HCT116 (cell line): Measurements from ENCODE around the gene DCAF8L1. TPM values are rescaled to one million over a fixed set of nuclear protein-coding genes. Genes with fewer than 3 reads are reported as not detected.
"Not testable (repeated sequence)": the region's sequence is repeated elsewhere in the genome, so short reads cannot be mapped to it uniquely, and the experiment has no call there.

Experiments
- ATAC-seq: fragments of 200-7000 bp; cut with Tn5 transposase; 2 replicates; pipeline ENCODE4 v1.9.1; 2020; ENCODE audit warnings: mild to moderate bottlenecking, moderate library complexity
- BruUV-seq: library from RNA; stranded (reverse); fragments of 400-500 nt; replicated peaks from 2 replicates; lab custom pipeline; 2021; lab: Mats Ljungman, UMichigan
- CTCF ChIA-PET: fragments of 300-600 bp; sonication (Branson Sonifier 250); formaldehyde crosslinking; loops from one replicate; lab custom pipeline; 2021; ENCODE audit warnings: antibody characterized with exemption; lab: Charles Lee
- POLR2A ChIA-PET: fragments of 300-600, 350-600 bp; sonication (Branson Sonifier 250); formaldehyde crosslinking; loops from one replicate; lab custom pipeline; 2021; ENCODE audit warnings: antibody characterized with exemption; lab: Charles Lee
- RAD21 ChIA-PET, 2 experiments: fragments of 300-600 bp; sonication (Branson Sonifier 250); formaldehyde crosslinking; loops; one replicate each; lab custom pipeline; 2023; ENCODE audit warnings: low total read pairs in 2 of 2; ENCODE audit not compliant: uncharacterized antibody in 2 of 2, unreplicated experiment in 2 of 2, low non-redundant PET in 1 of 2; lab: Charles Lee
- DNase-seq: peaks from one replicate; pipeline ENCODE4 v3.0.0-alpha.2; 2010; ENCODE audit warnings: low read depth, low spot score
- H2AFZ ChIP-seq: fragments of 200-600 bp; shearing (Covaris generic), sonication (generic); 2 replicates; pipeline ENCODE4 v1.6.1; 2017; ENCODE audit warnings: low read depth, mixed run types, mixed read lengths, antibody characterized with exemption, low read length; ENCODE audit not compliant: poor library complexity, severe bottlenecking
- H3K27ac ChIP-seq: 2 replicates; pipeline ENCODE4 v1.5.1; 2012; ENCODE audit warnings: low read depth, low read length
- H3K27me3 ChIP-seq: fragments of 200-600 bp; sonication (generic); 2 replicates; pipeline ENCODE4 v1.6.1; 2016; ENCODE audit warnings: mixed run types, low read length, mixed read lengths; ENCODE audit not compliant: insufficient read depth
- H3K36me3 ChIP-seq, 2 experiments: fragments of 200-500 bp in 1 of 2; fragments of 200-600 bp in 1 of 2; sonication (Bioruptor generic) in 1 of 2; sonication (generic) in 1 of 2; 2 replicates each; pipeline versions ENCODE4 v1.5.1 to v1.6.1; 2014 to 2016; ENCODE audit warnings: low read length in 2 of 2, inconsistent platforms in 1 of 2, mixed read lengths in 1 of 2, mixed run types in 1 of 2; ENCODE audit not compliant: insufficient read depth in 2 of 2, control insufficient read depth in 1 of 2
- H3K4me1 ChIP-seq, 2 experiments: fragments of 200-600 bp in 1 of 2; sonication (generic) in 1 of 2; 2 replicates each; pipeline versions ENCODE4 v1.5.1 to v1.6.1; 2012 to 2017; ENCODE audit warnings: low read length in 2 of 2, inconsistent platforms in 1 of 2, mild to moderate bottlenecking in 1 of 2, mixed read lengths in 1 of 2, mixed run types in 1 of 2, moderate library complexity in 1 of 2; ENCODE audit not compliant: insufficient read depth in 2 of 2, control insufficient read depth in 1 of 2
- H3K4me2 ChIP-seq: fragments of 200-600 bp; sonication (generic); 2 replicates; pipeline ENCODE4 v1.6.1; 2017; ENCODE audit warnings: mixed run types, low read length, mixed read lengths
- H3K4me3 ChIP-seq, 2 experiments: fragments of 200-600 bp in 1 of 2; sonication (generic) in 1 of 2; replicated peaks in 1 of 2; 2 replicates each; pipeline ENCODE4 v1.5.1; 2011 to 2016; ENCODE audit warnings: low read length in 2 of 2, control low read depth in 1 of 2, low read depth in 1 of 2, mild to moderate bottlenecking in 1 of 2, mixed read lengths in 1 of 2, mixed run types in 1 of 2
- H3K79me2 ChIP-seq: fragments of 200-600 bp; sonication (generic); 2 replicates; pipeline ENCODE4 v1.6.1; 2017; ENCODE audit warnings: mild to moderate bottlenecking, mixed run types, low read length, moderate library complexity, mixed read lengths; ENCODE audit not compliant: insufficient read depth
- H3K9ac ChIP-seq: fragments of 200-600 bp; sonication (generic); 2 replicates; pipeline ENCODE4 v1.6.1; 2016; ENCODE audit warnings: low read length, mixed read lengths
- H3K9me2 ChIP-seq: fragments of 200-600 bp; sonication (generic), shearing (Covaris generic); 2 replicates; pipeline ENCODE4 v1.6.1; 2017; ENCODE audit warnings: mixed run types, mild to moderate bottlenecking, moderate library complexity; ENCODE audit not compliant: insufficient read depth
- H3K9me3 ChIP-seq, 2 experiments: fragments of 200-500 bp in 1 of 2; fragments of 200-600 bp in 1 of 2; sonication (Bioruptor generic) in 1 of 2; sonication (generic) in 1 of 2; 2 replicates each; pipeline ENCODE4 v1.6.1; 2014 to 2017; ENCODE audit warnings: low read length in 2 of 2, mixed read lengths in 2 of 2, inconsistent platforms in 1 of 2, low read depth in 1 of 2, mild to moderate bottlenecking in 1 of 2, mixed run types in 1 of 2, moderate library complexity in 1 of 2; ENCODE audit not compliant: control insufficient read depth in 1 of 2, insufficient read depth in 1 of 2
- H4K20me1 ChIP-seq: fragments of 200-600 bp; sonication (generic), shearing (Covaris generic); 2 replicates; pipeline ENCODE4 v1.6.1; 2017; ENCODE audit warnings: mixed run types, mild to moderate bottlenecking, moderate library complexity; ENCODE audit not compliant: insufficient read depth
- POLR2A ChIP-seq: IDR thresholded peaks from 2 replicates; pipeline ENCODE4 v1.7.0; 2011; ENCODE audit warnings: borderline replicate concordance; ENCODE audit not compliant: insufficient read depth, insufficient read length; ENCODE audit errors: extremely low read depth
- SIN3A ChIP-seq: IDR thresholded peaks from 2 replicates; pipeline ENCODE4 v1.6.1; 2012; ENCODE audit warnings: low read depth
- TCF7L2 ChIP-seq: IDR thresholded peaks from 2 replicates; pipeline ENCODE4 v1.7.0; 2011; ENCODE audit warnings: borderline replicate concordance, inconsistent platforms; ENCODE audit not compliant: insufficient read depth, insufficient read length; ENCODE audit errors: extremely low read depth
- ZNF274 ChIP-seq: fragments of 200-500 bp; sonication (Bioruptor generic); IDR thresholded peaks from 2 replicates; pipeline ENCODE4 v1.6.1; 2014; ENCODE audit warnings: mild to moderate bottlenecking, low read depth, low read length, inconsistent platforms
- intact Hi-C: fragments of 100-400 bp; cut with micrococcal nuclease; formaldehyde crosslinking; loops from 2 replicates; pipeline ENCODE4 v1.10.0; 2022
- total RNA-seq: library from RNA; stranded (reverse); gene quantifications from one replicate; pipeline ENCODE4 v1.2.1, GENCODE V29; 2021; ENCODE audit not compliant: unreplicated experiment
- TF ChIP-seq, protein P1 (sequence below): IDR thresholded peaks from 2 replicates; pipeline ENCODE4 v1.6.1; 2011; ENCODE audit warnings: mild to moderate bottlenecking, low read length, moderate library complexity; ENCODE audit not compliant: insufficient replicate concordance; ENCODE audit errors: extremely low read depth
- TF ChIP-seq, protein P2 (sequence below), 3 experiments: fragments of 200-600 bp in 1 of 3; sonication (generic) in 1 of 3; IDR thresholded peaks in 2 of 3; conservative IDR thresholded peaks in 1 of 3; 2 replicates each; pipeline ENCODE4 v1.5.1; 2012 to 2017; ENCODE audit warnings: low read depth in 2 of 3, low read length in 2 of 3, antibody characterized with exemption in 1 of 3, borderline replicate concordance in 1 of 3, control low read depth in 1 of 3, mild to moderate bottlenecking in 1 of 3, mixed read lengths in 1 of 3, mixed run types in 1 of 3, moderate library complexity in 1 of 3; ENCODE audit not compliant: insufficient read depth in 1 of 3
- TF ChIP-seq, protein P3 (sequence below): IDR thresholded peaks from 2 replicates; pipeline ENCODE4 v1.6.1; 2012; ENCODE audit warnings: low read depth

The DCAF8L1 gene
- total RNA-seq, 1 experiment from 2014 or later, result not detected

DNA sequence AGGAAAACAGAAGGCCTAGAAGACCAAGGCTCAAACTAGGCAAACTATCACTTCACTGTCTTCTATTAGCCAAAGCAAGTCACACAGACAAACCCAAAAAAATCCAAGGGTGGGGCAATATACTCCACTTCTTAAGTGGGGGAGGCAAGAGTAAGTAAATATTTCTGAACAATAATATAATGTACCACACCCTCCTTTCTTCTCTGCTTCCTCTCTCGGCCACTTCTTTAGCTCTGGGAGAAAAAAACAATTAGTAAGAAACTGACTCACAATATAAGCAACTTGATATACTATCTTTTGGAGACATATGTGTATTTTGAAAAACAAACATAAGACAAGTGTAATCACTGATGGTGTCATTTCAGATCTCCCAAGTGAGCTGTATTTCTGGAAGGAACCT, 14.8 kb downstream of the DCAF8L1 start:
- RAD21 ChIA-PET, result no interaction called here
- Histone ChIP-seq H3K4me3 (no peak overlapping the region), H3K79me2 (no peaks in the 10 kb centered on the region), H3K36me3 (no peaks in the 10 kb centered on the region), H3K4me1 (no peaks in the 10 kb centered on the region; a peak in 1 of 4 replicates), H4K20me1 (no peaks in the 10 kb centered on the region), H3K27me3 (no peaks in the 10 kb centered on the region), H2AFZ (no peak overlapping the region), H3K9me2 (no peaks in the 10 kb centered on the region), H3K4me2 (no peak overlapping the region), H3K9ac (no peak overlapping the region), H3K9me3 (no peaks in the 10 kb centered on the region), H3K27ac (no peak overlapping the region)
- BruUV-seq, result no TSS peak
- POLR2A ChIA-PET, result no interaction called here
- CTCF ChIA-PET, result no interaction called here
- no peak for DNase-seq
- intact Hi-C loops, result no loop called here
- no peak for ATAC-seq
- TF ChIP-seq, protein P1, sequence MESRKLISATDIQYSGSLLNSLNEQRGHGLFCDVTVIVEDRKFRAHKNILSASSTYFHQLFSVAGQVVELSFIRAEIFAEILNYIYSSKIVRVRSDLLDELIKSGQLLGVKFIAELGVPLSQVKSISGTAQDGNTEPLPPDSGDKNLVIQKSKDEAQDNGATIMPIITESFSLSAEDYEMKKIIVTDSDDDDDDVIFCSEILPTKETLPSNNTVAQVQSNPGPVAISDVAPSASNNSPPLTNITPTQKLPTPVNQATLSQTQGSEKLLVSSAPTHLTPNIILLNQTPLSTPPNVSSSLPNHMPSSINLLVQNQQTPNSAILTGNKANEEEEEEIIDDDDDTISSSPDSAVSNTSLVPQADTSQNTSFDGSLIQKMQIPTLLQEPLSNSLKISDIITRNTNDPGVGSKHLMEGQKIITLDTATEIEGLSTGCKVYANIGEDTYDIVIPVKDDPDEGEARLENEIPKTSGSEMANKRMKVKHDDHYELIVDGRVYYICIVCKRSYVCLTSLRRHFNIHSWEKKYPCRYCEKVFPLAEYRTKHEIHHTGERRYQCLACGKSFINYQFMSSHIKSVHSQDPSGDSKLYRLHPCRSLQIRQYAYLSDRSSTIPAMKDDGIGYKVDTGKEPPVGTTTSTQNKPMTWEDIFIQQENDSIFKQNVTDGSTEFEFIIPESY, result no peak
- TF ChIP-seq, protein P2, sequence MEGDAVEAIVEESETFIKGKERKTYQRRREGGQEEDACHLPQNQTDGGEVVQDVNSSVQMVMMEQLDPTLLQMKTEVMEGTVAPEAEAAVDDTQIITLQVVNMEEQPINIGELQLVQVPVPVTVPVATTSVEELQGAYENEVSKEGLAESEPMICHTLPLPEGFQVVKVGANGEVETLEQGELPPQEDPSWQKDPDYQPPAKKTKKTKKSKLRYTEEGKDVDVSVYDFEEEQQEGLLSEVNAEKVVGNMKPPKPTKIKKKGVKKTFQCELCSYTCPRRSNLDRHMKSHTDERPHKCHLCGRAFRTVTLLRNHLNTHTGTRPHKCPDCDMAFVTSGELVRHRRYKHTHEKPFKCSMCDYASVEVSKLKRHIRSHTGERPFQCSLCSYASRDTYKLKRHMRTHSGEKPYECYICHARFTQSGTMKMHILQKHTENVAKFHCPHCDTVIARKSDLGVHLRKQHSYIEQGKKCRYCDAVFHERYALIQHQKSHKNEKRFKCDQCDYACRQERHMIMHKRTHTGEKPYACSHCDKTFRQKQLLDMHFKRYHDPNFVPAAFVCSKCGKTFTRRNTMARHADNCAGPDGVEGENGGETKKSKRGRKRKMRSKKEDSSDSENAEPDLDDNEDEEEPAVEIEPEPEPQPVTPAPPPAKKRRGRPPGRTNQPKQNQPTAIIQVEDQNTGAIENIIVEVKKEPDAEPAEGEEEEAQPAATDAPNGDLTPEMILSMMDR (IDR thresholded peaks at IDR 0.05 in 2 of 3, conservative IDR thresholded peaks at IDR 0.05 in 1 of 3; ENCODE audit: borderline replicate concordance in 1 of 3, insufficient read depth in 1 of 3, low read depth in 2 of 3, low read length in 2 of 3), result no peak
- TF ChIP-seq, protein P3, sequence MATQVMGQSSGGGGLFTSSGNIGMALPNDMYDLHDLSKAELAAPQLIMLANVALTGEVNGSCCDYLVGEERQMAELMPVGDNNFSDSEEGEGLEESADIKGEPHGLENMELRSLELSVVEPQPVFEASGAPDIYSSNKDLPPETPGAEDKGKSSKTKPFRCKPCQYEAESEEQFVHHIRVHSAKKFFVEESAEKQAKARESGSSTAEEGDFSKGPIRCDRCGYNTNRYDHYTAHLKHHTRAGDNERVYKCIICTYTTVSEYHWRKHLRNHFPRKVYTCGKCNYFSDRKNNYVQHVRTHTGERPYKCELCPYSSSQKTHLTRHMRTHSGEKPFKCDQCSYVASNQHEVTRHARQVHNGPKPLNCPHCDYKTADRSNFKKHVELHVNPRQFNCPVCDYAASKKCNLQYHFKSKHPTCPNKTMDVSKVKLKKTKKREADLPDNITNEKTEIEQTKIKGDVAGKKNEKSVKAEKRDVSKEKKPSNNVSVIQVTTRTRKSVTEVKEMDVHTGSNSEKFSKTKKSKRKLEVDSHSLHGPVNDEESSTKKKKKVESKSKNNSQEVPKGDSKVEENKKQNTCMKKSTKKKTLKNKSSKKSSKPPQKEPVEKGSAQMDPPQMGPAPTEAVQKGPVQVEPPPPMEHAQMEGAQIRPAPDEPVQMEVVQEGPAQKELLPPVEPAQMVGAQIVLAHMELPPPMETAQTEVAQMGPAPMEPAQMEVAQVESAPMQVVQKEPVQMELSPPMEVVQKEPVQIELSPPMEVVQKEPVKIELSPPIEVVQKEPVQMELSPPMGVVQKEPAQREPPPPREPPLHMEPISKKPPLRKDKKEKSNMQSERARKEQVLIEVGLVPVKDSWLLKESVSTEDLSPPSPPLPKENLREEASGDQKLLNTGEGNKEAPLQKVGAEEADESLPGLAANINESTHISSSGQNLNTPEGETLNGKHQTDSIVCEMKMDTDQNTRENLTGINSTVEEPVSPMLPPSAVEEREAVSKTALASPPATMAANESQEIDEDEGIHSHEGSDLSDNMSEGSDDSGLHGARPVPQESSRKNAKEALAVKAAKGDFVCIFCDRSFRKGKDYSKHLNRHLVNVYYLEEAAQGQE, result no peak
- TF ChIP-seq POLR2A, result no peak
- TF ChIP-seq SIN3A, result no peak
- TF ChIP-seq ZNF274, result no peak
- no peak for TF ChIP-seq TCF7L2

DNA sequence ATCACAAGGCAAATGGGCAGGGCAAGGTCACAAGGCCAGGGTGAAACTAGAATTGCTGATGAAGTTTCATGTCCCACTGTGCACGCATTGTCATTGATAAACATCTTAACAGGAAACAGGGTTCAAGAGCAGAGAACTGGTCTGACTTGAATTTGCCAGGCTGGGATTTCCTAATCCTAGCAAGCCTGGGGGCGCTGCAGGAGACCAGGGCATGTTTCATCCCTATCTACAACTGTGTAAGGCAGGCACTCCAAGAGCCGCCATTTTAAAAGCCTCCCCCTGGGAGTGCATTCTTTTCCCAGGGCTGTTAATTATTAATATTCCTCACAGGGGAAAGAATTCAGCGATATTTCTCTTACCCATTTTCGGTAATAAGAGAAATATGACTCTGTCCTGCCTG, 15.9 kb downstream of the DCAF8L1 start:
- H3K27ac ChIP-seq, H3K36me3 ChIP-seq, H3K27me3 ChIP-seq, H3K9me3 ChIP-seq, H3K4me3 ChIP-seq, H4K20me1 ChIP-seq, POLR2A ChIA-PET, H3K79me2 ChIP-seq, intact Hi-C loops, RAD21 ChIA-PET, H3K9me2 ChIP-seq, H2AFZ ChIP-seq, H3K4me2 ChIP-seq, CTCF ChIA-PET, H3K4me1 ChIP-seq, H3K9ac ChIP-seq, BruUV-seq, DNase-seq, ATAC-seq: not testable (repeated sequence)
